ENCODE data around the gene EIF4B.

- TF ChIP-seq CTCF (conservative IDR thresholded peaks at IDR 0.05) (no peak), EZH2 (IDR thresholded peaks at IDR 0.05; ENCODE audit: low read depth) (no peak)
Measured at GRCh38 chr12:53034459-53034858, 28.2 kb downstream of the EIF4B start.
